Inflammatory macrophage treated with lipopolysaccharide for 1 hour (primary cell): ENCODE results near the gene ACP2.

Experiments used
- DNase-seq, 2 donors: peaks; one replicate each; pipeline ENCODE4 v3.0.0-alpha.2; 2020 to 2022

Gene ACP2, protein sequence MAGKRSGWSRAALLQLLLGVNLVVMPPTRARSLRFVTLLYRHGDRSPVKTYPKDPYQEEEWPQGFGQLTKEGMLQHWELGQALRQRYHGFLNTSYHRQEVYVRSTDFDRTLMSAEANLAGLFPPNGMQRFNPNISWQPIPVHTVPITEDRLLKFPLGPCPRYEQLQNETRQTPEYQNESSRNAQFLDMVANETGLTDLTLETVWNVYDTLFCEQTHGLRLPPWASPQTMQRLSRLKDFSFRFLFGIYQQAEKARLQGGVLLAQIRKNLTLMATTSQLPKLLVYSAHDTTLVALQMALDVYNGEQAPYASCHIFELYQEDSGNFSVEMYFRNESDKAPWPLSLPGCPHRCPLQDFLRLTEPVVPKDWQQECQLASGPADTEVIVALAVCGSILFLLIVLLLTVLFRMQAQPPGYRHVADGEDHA

GRCh38 chr11:47248664-47249377 is at the start of gene ACP2:
ACP2 (minus strand) TSS chr11:47248814; CDS start chr11:47248789, 25 bp downstream.
- DNase-seq, result peak; percentile 83 to 88

- no peak for DNase-seq
Measured at GRCh38 chr11:47296045-47296444, 47.4 kb upstream of the ACP2 start.

DNA sequence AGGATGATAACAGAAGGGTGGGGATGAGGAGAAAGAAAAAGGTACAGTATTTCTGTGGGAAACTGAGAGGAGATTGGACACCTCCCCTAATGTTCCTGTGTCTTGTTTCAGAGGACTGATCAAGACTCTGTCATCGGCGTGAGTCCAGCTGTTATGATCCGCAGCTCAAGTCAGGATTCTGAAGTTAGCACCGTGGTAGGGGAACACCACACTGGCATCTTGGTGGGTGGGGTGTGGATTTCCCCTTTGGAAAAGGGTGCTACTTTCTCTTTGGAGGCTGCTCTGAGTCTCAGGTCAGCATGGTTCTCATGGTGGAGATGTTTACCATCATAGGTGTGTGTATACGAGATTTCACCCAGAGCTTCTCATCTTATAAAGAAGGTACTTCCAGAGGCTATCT is 46.8 kb upstream of the ACP2 start:
- DNase-seq, result no peak

- no peak for DNase-seq
Measured at GRCh38 chr11:47289856-47290255, 41.2 kb upstream of the ACP2 start.

DNA sequence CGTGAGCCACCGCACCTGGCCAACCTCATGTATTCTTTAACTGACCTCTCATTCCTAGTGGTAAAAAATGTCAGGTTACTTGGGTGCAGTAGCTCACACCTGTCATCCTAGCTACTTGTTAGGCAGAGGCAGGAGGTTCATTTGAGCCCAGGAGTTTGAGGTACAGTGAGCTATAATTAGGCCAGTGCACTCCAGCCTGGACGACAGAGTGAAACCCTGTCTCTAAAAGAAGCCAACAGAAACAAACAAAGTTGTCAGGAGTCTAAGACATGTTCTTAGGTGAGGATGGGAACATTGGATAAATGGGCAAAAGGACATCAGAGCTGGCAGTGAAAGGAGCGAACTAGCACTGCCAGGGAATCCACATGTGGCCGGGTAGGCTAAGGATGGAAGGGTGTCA is 39.5 kb upstream of the ACP2 start:
- DNase-seq, result no peak

DNA sequence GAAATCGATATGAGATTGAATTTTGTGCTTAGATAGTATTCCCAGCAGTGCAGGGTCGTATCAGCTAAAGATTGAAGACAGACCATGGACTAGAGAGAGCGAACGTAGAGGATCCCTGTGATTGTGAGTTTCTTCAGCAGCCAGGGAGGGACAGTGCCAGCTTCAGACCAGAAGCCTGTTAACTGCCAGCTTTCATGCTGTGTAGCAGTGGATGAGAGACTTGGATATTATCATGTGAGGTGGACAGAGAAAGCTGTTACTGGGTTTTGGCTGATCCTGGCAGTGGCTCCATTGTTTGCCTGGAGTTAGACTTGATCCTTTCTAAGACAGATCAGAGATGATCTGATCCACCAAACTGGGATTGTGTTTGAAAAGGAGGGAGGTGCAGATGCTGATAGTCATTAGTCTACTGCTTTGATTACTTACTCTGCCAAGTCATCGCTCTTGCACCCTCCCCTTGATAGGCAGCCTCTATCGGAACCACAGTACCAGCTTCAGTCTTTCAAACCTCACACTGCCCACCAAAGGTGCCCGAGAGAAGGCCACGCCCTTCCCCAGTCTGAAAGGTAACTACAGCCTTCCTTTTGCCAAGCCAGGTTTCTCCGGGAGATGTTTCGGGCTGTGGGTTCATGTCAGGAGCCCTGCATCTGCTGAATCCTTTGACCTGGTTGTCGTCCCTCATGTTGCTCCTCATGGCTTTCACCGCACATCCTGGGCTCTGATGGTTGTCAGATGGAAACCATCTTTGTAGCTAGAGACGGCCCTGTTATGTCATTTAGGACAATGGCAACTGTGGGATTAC is 37.6 kb upstream of the ACP2 start:
- no peak for DNase-seq

DNA sequence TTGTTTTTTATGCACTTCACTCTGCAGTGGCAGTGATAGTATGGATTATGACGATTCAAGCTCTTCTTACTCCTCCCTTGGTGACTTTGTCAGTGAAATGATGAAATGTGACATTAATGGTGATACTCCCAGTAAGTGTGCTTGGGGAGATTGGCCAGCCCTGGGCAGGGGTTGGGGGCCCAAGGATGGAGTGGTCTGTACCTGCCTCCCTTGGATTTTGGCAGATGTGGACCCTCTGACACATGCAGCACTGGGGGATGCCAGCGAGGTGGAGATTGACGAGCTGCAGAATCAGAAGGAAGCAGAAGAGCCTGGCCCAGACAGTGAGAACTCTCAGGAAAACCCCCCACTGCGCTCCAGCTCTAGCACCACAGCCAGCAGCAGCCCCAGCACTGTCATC is 35.5 kb upstream of the ACP2 start:
- DNase-seq, result no peak

DNA sequence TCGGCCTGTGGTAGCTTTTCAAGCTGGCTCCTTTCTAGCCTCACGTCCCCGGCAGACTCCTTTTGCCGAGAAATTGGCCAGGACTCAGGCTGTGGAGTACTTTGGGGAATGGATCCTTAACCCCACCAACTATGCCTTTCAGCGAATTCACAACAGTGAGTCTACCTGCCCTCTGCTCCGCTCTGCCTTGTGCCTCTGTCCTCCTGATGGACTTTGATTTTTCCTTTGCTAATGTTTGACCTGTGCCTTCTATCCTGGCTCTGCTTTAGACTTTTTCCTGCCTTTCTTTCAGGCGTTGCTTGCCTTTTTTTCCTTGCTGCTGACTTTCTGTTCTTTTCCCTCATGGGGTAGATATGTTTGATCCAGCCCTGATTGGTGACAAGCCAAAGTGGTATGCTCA is 33.8 kb upstream of the ACP2 start:
- DNase-seq, result no peak

DNA sequence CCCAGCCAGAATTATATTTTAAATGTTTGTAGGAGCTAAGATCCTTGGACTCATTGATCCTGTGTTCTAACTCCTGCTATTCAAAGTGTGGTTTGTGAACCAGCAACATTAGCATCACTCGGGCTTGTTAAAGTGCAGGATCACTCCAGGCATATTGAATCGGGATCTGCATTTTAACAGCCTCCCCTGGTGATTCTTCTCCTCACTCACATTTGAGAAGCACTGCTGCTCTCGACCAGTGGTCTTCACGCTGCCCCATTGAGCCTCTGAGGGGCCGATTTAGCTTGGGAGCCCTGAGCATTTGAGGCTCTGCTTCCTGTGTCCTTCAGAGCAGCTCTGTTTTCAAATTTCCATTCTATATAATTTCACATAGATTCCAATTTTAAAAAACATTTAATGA is 32.2 kb upstream of the ACP2 start:
- DNase-seq, result no peak

DNA sequence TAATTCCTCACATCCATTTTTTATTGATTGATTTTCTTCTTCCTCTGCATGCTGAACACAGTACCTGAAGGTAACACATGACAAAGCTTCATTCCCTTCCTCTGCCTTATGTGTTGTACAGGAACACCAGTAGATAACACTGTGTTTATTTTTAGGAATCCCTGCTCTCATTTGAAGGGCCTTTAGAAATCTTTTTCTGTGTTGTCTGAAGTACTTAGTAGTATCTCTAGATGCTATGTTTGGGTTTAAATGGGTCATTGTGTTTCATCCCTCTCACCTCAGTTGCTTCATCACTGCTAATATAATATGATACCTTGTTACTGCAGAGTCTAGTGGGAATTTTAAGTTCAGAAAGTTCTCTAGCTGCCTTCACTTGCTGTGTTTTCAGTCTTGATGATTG is 31.5 kb upstream of the ACP2 start:
- DNase-seq, result no peak

DNA sequence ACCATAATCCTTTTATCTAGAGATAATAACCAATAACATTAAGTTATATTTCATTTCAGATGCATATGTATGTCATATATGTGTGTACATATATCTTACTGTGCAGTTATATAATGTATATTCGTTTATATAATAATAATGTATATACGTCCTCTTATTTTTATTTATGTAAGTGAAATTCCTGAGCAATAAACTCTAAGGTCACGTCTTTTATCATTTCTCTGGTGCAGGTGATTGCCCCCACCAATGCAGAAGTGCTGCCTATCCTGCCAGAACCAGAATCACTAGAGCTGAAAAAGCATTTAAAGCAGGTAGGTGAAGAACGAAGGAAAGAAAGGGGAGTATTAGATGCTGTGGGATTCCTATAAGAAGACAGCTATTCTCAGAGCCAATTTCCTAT is 30.2 kb upstream of the ACP2 start:
- no peak for DNase-seq

GRCh38 chr11:47278058-47278457 is 29.4 kb upstream of the ACP2 start:
- DNase-seq, result no peak

- DNase-seq, result no peak
Measured at GRCh38 chr11:47276923-47277322, 28.3 kb upstream of the ACP2 start.

DNA sequence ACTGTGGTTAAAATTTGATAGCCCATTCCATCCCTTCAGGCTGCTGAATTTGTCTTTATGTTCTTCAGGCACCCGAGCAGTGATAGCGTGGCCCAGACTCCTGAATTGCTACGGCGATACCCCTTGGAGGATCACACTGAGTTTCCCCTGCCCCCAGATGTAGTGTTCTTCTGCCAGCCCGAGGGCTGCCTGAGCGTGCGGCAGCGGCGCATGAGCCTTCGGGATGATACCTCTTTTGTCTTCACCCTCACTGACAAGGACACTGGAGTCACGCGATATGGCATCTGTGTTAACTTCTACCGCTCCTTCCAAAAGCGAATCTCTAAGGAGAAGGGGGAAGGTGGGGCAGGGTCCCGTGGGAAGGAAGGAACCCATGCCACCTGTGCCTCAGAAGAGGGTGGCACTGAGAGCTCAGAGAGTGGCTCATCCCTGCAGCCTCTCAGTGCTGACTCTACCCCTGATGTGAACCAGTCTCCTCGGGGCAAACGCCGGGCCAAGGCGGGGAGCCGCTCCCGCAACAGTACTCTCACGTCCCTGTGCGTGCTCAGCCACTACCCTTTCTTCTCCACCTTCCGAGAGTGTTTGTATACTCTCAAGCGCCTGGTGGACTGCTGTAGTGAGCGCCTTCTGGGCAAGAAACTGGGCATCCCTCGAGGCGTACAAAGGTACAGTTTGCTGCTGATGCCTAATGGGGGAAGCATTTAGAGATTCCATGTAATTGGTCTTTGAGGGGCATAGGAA is 26.1 kb upstream of the ACP2 start:
- no peak for DNase-seq

GRCh38 chr11:47272706-47273105 is 24.1 kb upstream of the ACP2 start:
- DNase-seq, result no peak

DNA sequence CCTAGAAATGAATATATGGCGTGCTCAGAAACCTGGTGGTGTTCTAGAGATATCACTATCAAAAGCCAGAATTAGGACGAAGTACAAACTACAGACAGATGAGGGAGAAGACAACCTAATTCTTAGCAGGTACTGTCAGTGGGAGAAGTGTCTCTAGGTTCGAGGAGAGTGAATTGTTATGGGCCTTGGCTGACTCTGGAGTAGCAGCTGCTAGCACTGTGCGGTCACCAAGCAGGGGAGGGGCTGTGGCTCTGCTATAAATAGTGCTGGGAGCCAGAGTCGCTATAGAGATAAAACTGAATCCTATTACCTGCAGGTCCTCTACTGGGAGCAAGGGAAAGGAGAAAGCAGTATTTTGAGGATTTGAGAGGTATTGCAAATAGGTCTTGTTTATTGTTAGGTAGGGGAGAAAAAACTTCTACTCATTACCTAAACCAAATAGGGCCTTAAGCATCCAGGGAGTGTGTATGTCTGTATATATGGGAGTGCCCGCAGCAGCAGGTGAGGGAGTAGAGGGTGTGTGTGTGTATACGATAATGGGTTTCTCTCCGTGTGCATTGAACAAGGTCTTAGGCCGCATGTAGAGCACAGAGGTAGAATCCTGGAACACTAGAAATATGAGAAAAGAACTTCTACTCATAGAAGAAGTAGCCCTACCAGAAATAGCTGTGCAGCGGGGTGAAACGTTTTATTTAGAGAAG is 23.5 kb upstream of the ACP2 start:
- DNase-seq, result no peak

GRCh38 chr11:47271328-47271727 is 22.7 kb upstream of the ACP2 start:
- no peak for DNase-seq

DNA sequence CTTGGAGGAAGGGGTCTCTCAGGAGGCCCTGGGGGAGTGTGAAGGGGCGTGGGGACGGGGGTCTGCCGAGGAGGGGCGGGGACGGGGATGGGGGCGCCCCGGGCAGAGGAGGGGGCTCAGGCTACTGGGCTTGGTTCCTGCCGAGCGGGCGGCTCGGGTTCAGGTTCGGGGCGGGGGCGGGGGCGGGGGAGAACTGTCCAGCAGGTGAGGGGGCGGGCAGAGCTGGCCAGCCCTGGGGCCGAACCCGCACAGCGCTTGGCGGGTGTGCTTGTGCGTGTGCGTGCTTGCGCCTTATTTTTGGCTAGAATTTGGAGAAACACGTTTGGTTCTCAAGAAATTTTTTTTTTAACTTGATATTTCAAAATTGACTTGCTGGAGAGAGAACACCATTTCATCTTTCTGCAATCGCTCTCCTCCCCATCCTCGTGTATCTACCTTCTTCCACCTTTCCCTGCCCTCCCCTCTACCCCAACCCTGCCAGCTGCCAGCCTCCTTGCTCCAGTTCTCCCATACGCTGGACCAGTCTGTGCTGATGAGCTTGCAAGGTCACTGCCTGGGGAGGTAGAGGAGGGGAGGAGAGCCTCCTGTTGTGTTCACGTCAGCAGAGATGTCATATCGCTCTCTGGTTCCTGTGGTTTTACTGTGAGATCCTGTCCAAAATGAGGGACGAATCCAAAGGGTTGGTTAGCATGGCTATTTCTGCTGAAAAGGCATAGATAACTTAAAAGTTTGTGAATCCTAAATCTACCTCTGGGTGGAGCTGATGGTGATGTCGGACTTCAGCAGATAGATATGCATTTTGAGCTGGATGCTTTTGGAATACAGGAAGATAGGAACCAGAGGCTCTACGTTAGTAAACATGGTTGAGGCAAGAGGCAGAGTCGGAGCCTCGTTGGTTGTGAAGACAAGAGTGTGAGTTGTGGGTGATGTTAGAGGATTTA is 22.0 kb upstream of the ACP2 start:
- no peak for DNase-seq

GRCh38 chr11:47269829-47270305 is 21.3 kb upstream of the ACP2 start, which contains the start of gene MADD:
MADD (plus strand) TSS chr11:47270133.
- peak; percentile 64 to 79 for DNase-seq

- peak; percentile 74 to 79 for DNase-seq
Measured at GRCh38 chr11:47269002-47269828, 20.6 kb upstream of the ACP2 start.
